HL-60 (cell line): ENCODE results near the gene KIF26B.

Experiments used
- DNase-seq, 2 experiments: peaks; one replicate each; pipeline ENCODE4 v3.0.0-alpha.2; 2010 to 2020; ENCODE audit warnings: low read depth in 1 of 2, low spot score in 1 of 2
- H3K27ac ChIP-seq: fragments of 250-450 bp; sonication (Bioruptor Pico); replicated peaks from 2 replicates; pipeline ENCODE4 v1.5.1; 2020; ENCODE audit warnings: mild to moderate bottlenecking, moderate library complexity
- H3K27me3 ChIP-seq: fragments of 250-450 bp; sonication (Bioruptor Pico); 2 replicates; pipeline ENCODE4 v1.5.1; 2021; ENCODE audit warnings: mild to moderate bottlenecking, moderate library complexity; ENCODE audit not compliant: insufficient read depth, poor library complexity, severe bottlenecking
- H3K4me3 ChIP-seq: replicated peaks from 2 replicates; pipeline ENCODE4 v1.5.1; 2011; ENCODE audit warnings: mild to moderate bottlenecking, control low read depth, low read length; ENCODE audit not compliant: insufficient read depth
- CTCF ChIP-seq: IDR thresholded peaks from one replicate; pipeline ENCODE4 v1.5.1; 2011; ENCODE audit warnings: low read length, control low read depth, inconsistent platforms; ENCODE audit not compliant: insufficient read depth
- GABPA ChIP-seq: IDR thresholded peaks from 2 replicates; pipeline ENCODE4 v1.6.1; 2012; ENCODE audit warnings: low read depth
- POLR2AphosphoS5 ChIP-seq: IDR thresholded peaks from 2 replicates; pipeline ENCODE4 v1.6.1; 2012; ENCODE audit warnings: low read depth
- SPI1 ChIP-seq: IDR thresholded peaks from 2 replicates; pipeline ENCODE4 v1.6.1; 2012; ENCODE audit warnings: low read depth, mild to moderate bottlenecking, borderline replicate concordance
- TF ChIP-seq, protein P1 (sequence below): IDR thresholded peaks from 2 replicates; pipeline ENCODE4 v1.6.1; 2012; ENCODE audit warnings: low read depth; ENCODE audit not compliant: insufficient replicate concordance

Gene KIF26B

GRCh38 chr1:245566134-245566533 lies 411.3 kb downstream of the KIF26B start:
- Histone ChIP-seq H3K27ac (no peak overlapping the region), H3K4me3 (no peak overlapping the region), H3K27me3 (no peaks in the 10 kb centered on the region)
- no peak for DNase-seq
- TF ChIP-seq, protein P1, sequence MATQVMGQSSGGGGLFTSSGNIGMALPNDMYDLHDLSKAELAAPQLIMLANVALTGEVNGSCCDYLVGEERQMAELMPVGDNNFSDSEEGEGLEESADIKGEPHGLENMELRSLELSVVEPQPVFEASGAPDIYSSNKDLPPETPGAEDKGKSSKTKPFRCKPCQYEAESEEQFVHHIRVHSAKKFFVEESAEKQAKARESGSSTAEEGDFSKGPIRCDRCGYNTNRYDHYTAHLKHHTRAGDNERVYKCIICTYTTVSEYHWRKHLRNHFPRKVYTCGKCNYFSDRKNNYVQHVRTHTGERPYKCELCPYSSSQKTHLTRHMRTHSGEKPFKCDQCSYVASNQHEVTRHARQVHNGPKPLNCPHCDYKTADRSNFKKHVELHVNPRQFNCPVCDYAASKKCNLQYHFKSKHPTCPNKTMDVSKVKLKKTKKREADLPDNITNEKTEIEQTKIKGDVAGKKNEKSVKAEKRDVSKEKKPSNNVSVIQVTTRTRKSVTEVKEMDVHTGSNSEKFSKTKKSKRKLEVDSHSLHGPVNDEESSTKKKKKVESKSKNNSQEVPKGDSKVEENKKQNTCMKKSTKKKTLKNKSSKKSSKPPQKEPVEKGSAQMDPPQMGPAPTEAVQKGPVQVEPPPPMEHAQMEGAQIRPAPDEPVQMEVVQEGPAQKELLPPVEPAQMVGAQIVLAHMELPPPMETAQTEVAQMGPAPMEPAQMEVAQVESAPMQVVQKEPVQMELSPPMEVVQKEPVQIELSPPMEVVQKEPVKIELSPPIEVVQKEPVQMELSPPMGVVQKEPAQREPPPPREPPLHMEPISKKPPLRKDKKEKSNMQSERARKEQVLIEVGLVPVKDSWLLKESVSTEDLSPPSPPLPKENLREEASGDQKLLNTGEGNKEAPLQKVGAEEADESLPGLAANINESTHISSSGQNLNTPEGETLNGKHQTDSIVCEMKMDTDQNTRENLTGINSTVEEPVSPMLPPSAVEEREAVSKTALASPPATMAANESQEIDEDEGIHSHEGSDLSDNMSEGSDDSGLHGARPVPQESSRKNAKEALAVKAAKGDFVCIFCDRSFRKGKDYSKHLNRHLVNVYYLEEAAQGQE = no peak
- TF ChIP-seq CTCF (no peak), GABPA (no peak), SPI1 (no peak), POLR2AphosphoS5 (no peak)

GRCh38 chr1:245566952-245567351 lies 412.2 kb downstream of the KIF26B start:
- Histone ChIP-seq H3K4me3 (no peak overlapping the region), H3K27ac (no peak overlapping the region), H3K27me3 (no peaks in the 10 kb centered on the region)
- DNase-seq = no peak
- TF ChIP-seq, protein P1 = no peak
- TF ChIP-seq SPI1 (no peak), CTCF (no peak), POLR2AphosphoS5 (no peak)

DNA sequence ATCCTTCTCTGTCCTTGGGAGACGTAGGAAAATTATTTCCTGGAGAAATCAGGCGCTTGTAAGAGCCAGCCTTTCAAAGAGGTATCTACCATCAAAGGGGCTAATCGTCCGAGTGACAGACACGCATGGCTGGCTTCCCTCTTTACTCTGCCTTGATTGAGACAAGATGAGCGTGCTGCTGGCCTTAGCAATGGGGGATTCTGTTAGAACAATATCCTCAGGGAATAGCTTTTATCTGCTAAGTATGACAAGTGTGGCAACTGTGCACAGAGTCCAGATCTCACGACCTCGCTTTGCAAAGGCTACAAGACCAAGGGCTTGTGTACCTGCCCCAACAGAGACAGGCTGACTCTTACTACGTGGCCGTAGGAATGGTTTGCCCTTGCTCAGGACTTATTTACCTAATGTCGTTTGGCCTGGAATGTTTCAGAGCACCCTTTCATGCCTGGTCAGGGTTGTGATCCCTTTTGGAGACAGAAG lies 417.1 kb downstream of the KIF26B start:
- H3K27me3 ChIP-seq = no peaks in the 10 kb centered on the region
- no peak for DNase-seq
- no peak overlapping the region for H3K4me3 ChIP-seq
- H3K27ac ChIP-seq = no peak overlapping the region
- TF ChIP-seq POLR2AphosphoS5 (no peak), CTCF (no peak), SPI1 (no peak), GABPA (no peak)
- TF ChIP-seq, protein P1 = no peak
